ENCODE measurements around the gene RARRES2.

DNA sequence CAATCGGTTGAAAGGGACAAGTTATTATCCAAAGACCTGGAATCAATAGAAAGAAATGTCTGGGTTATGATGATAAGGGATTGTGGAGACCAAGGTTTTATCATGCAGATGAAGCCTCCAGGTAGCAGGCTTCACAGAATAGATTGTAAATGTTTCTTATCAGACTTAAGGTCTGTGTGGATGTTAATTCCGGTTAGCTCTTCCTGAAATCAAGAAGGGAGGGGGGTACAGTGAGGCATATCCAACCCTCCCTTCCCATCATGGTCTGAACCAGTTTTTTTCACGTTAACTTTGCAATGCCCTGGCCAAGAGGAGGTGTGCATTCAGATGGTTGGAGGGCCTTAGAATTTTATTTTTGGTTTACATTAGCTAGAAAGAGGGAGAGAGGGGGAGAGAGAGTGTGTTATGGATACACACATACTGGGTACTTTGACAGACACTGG lies 28.0 kb downstream of the RARRES2 start:
- TF ChIP-seq GATA2 (CRISPR knock-in tag; IDR thresholded peaks at IDR 0.05) (no peak), EZH2phosphoT487 (IDR thresholded peaks at IDR 0.05; ENCODE audit: borderline replicate concordance, low read depth) (no peak), NRF1 (IDR thresholded peaks at IDR 0.05; ENCODE audit: low read depth, low read length) (no peak), EP300 (IDR thresholded peaks at IDR 0.05; ENCODE audit: borderline replicate concordance in 1 of 2, low read depth in 1 of 2, low read length in 1 of 2) (no peak), FOXJ3 (CRISPR knock-in tag; IDR thresholded peaks at IDR 0.05) (no peak), RCOR1 (IDR thresholded peaks at IDR 0.05; ENCODE audit: low read length) (no peak), POLR2AphosphoS5 (IDR thresholded peaks at IDR 0.05; ENCODE audit: low read depth, low read length) (no peak)
- TF ChIP-seq, protein P1, sequence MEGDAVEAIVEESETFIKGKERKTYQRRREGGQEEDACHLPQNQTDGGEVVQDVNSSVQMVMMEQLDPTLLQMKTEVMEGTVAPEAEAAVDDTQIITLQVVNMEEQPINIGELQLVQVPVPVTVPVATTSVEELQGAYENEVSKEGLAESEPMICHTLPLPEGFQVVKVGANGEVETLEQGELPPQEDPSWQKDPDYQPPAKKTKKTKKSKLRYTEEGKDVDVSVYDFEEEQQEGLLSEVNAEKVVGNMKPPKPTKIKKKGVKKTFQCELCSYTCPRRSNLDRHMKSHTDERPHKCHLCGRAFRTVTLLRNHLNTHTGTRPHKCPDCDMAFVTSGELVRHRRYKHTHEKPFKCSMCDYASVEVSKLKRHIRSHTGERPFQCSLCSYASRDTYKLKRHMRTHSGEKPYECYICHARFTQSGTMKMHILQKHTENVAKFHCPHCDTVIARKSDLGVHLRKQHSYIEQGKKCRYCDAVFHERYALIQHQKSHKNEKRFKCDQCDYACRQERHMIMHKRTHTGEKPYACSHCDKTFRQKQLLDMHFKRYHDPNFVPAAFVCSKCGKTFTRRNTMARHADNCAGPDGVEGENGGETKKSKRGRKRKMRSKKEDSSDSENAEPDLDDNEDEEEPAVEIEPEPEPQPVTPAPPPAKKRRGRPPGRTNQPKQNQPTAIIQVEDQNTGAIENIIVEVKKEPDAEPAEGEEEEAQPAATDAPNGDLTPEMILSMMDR (IDR thresholded peaks at IDR 0.05) = no peak
- TF ChIP-seq, protein P2, sequence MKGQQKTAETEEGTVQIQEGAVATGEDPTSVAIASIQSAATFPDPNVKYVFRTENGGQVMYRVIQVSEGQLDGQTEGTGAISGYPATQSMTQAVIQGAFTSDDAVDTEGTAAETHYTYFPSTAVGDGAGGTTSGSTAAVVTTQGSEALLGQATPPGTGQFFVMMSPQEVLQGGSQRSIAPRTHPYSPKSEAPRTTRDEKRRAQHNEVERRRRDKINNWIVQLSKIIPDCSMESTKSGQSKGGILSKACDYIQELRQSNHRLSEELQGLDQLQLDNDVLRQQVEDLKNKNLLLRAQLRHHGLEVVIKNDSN (IDR thresholded peaks at IDR 0.05; ENCODE audit: borderline replicate concordance, low read depth) = no peak
- TF ChIP-seq, protein P3, sequence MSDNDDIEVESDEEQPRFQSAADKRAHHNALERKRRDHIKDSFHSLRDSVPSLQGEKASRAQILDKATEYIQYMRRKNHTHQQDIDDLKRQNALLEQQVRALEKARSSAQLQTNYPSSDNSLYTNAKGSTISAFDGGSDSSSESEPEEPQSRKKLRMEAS (IDR thresholded peaks at IDR 0.05; ENCODE audit: low read depth) = no peak

Data from SK-N-SH (cell line).